ENCODE data around the gene TNPO1. TPM values are rescaled to one million over a fixed set of nuclear protein-coding genes. Genes with fewer than 3 reads are reported as not detected.
A peak's percentile ranks its signal among the peaks of the same experiment; 100 is the strongest.

The TNPO1 gene
- total and polyA plus RNA-seq, 2 of the 13 experiments (the other 11 are each of a cell fraction or from before 2014, with no cell fraction given) = 26.7 to 123 TPM

DNA sequence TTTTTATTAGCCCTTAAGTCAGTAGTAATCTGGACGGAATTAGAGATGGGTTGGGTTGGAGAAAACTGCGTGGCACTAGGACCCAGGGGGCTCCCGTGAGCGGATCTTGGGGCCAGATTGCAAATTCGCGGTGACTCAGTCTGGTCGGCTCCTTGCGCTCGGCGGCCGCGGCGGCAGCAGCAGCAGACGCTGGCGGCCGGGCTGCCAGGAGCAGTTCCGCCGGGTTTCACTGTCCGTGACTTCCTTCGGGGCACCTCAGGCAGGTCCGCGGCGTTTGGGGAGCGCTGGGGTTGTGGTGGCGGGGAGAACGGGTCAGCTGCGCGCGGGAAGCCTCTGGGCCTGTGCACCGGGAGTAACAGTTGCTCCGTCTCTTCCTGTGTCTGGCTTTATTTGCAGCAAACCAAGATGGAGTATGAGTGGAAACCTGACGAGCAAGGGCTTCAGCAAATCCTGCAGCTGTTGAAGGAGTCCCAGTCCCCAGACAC is 31.6 kb downstream of the TNPO1 start (continued):
- TF ChIP-seq NR2F6 (IDR thresholded peaks at IDR 0.05) = no peak
- no peak for TF ChIP-seq NR2F6 (CRISPR knock-in tag; IDR thresholded peaks at IDR 0.05)
- TF ChIP-seq ZNF124 (CRISPR knock-in tag; IDR thresholded peaks at IDR 0.05) = 0 out of 2 replicates have a peak, but pooled peaks have one; percentile 25
- peak; percentile 91 for TF ChIP-seq ATF3 (CRISPR knock-in tag; IDR thresholded peaks at IDR 0.05)
- TF ChIP-seq ZNF430 (CRISPR knock-in tag; IDR thresholded peaks at IDR 0.05) = peak; percentile 41; the same call in 1 of the 2 replicates
- no peak for TF ChIP-seq PRMT3 (CRISPR knock-in tag; IDR thresholded peaks at IDR 0.05; ENCODE audit: borderline replicate concordance, low read depth)
- no peak for TF ChIP-seq PLRG1 (conservative IDR thresholded peaks at IDR 0.05)
- TF ChIP-seq ZFP1 (CRISPR knock-in tag; IDR thresholded peaks at IDR 0.05) = no peak
- peak; percentile 69 for TF ChIP-seq HDAC2 (CRISPR knock-in tag; IDR thresholded peaks at IDR 0.05)
- TF ChIP-seq ZSCAN22 (CRISPR knock-in tag; IDR thresholded peaks at IDR 0.05) = no peak
- TF ChIP-seq ARNTL (CRISPR knock-in tag; IDR thresholded peaks at IDR 0.05) = no peak
- TF ChIP-seq TRIM24 (CRISPR knock-in tag; IDR thresholded peaks at IDR 0.05) = no peak
- peak; percentile 12; the same call in 1 of the 2 replicates for TF ChIP-seq ZBTB43 (CRISPR knock-in tag; conservative IDR thresholded peaks at IDR 0.05)
- TF ChIP-seq ARID5B (CRISPR knock-in tag; IDR thresholded peaks at IDR 0.05) = peak; percentile 68
- TF ChIP-seq SP1 (IDR thresholded peaks at IDR 0.05) = no peak
- peak; percentile 33; the same call in 1 of the 2 replicates for TF ChIP-seq SP1 (CRISPR knock-in tag; IDR thresholded peaks at IDR 0.05)
- TF ChIP-seq ZNF317 (CRISPR knock-in tag; IDR thresholded peaks at IDR 0.05) = 0 out of 2 replicates have a peak, but pooled peaks have one; percentile 58
- peak; percentile 20; the same call in 1 of the 2 replicates for TF ChIP-seq BHLHE40 (IDR thresholded peaks at IDR 0.05; ENCODE audit: low read length)
- TF ChIP-seq RFXANK (CRISPR knock-in tag; IDR thresholded peaks at IDR 0.05) = no peak
- TF ChIP-seq ELF1 (CRISPR knock-in tag; IDR thresholded peaks at IDR 0.05) = peak; percentile 38; the same call in 1 of the 2 replicates
